HG02763 (cell line): Measurements from ENCODE around the gene NBPF6.
"Not testable (repeated sequence)": the region's sequence is repeated elsewhere in the genome, so short reads cannot be mapped to it uniquely, and the experiment has no call there.

Experiments
- ATAC-seq: cut with Tn5 transposase; IDR thresholded peaks from one replicate; pipeline ENCODE4 v1.9.1; 2021; ENCODE audit warnings: mild to moderate bottlenecking, moderate library complexity; ENCODE audit not compliant: unreplicated experiment

Gene NBPF6

GRCh38 chr1:108496856-108497255 lies 46.7 kb downstream of the NBPF6 start:
- not testable (repeated sequence) for ATAC-seq

GRCh38 chr1:108502138-108502537 lies 52.0 kb downstream of the NBPF6 start:
- ATAC-seq, result no peak

GRCh38 chr1:108502624-108503023 lies 52.5 kb downstream of the NBPF6 start:
- ATAC-seq, result no peak

DNA sequence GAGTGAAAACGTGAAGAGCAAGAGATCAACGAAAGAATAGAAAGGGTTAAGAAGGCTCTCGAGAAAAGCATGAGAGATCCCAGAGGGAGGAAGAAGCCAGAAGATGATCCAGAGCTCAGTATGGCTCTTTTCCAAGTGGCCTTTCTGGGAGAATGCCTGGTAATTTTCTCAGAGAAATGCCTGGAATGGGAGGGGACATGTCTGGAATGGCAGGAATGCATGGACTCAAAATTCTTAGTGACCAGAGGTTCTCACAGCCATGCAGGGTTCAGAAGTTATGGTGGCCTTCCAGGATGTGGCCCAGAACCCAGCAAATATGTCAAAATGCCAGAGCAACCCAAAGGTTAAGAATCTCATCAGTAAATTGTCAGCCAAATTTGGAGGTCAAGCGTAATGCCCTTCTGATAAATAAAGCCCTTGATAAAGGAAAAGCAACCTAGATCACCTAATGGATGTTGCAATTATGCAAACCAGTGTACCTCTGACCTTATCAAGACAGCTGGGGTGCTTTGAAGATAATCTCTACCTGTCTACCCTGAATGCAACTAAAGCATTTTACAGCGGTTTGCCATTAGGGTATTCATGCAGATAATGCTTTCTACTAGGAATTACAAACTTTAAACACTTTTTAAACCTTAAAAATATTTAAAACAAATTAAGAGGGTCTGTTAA lies 53.1 kb downstream of the NBPF6 start:
- no peak for ATAC-seq

DNA sequence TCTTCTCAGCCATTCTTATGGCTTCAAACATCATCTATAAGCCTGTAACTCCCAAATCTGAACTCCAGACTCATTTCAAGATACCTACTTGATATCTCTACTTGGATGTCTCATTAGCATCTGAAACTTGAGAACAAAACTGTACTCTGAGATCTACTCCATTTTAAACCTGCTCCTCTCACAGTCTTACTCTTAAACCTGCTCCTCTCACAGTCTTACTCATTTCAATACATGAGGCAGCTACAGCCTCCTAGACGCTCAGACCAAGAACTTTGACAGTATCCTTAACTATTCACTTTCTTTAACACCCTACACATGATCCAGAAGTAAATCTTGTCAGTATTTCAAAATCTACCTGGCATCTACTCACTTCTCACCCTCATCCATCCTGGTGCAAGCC lies 54.3 kb downstream of the NBPF6 start:
- ATAC-seq, result no peak

GRCh38 chr1:108505763-108506070 lies 55.6 kb downstream of the NBPF6 start:
- ATAC-seq, result no peak

- ATAC-seq, result no peak
Measured at GRCh38 chr1:108511764-108512163, 61.6 kb downstream of the NBPF6 start.

GRCh38 chr1:108512239-108513043 lies 62.3 kb downstream of the NBPF6 start:
- peak; percentile 58 for ATAC-seq

DNA sequence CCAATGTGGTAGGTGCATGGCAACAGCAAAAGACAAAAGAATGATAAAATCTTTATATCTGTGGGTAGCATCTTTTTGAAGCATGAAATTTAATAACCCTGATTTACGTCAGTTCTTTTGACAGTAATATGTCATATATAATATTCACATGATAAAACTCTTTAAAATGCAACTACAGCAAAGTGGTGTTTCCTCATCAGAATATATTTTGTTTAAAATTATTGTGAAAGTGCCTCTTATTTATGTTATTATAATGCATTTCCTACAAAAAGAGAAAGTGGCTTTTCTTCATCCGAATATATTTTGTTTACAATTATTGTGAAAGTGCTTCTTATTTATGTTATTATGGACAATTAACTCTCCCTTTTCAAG lies 62.9 kb downstream of the NBPF6 start:
- no peak for ATAC-seq

- not testable (repeated sequence) for ATAC-seq
Measured at GRCh38 chr1:108513914-108514313, 63.8 kb downstream of the NBPF6 start.

- ATAC-seq, result not testable (repeated sequence)
Measured at GRCh38 chr1:108517301-108517897, 67.3 kb downstream of the NBPF6 start.
